SK-N-MC (cell line): ENCODE results near the gene ATP2B2.

Source experiments
- EZH2 ChIP-seq: fragments of 200-600 bp; sonication (generic); IDR thresholded peaks from one replicate; pipeline ENCODE4 v1.6.1; 2017; ENCODE audit warnings: antibody characterized with exemption
- FOXP2 ChIP-seq: optimal IDR thresholded peaks from 2 replicates; pipeline ENCODE3; 2011; ENCODE audit warnings: mild to moderate bottlenecking, moderate library complexity; ENCODE audit not compliant: insufficient read depth; ENCODE audit errors: extremely low read length, control extremely low read depth
- POLR2AphosphoS5 ChIP-seq: IDR thresholded peaks from 2 replicates; pipeline ENCODE4 v1.6.1; 2012; ENCODE audit warnings: mild to moderate bottlenecking, low read depth, low read length, borderline replicate concordance

GRCh38 chr3:10546181-10546624, 40.8 kb upstream of the ATP2B2 start:
- no peak for TF ChIP-seq EZH2
- no peak for TF ChIP-seq POLR2AphosphoS5
- no peak for TF ChIP-seq FOXP2
